Heart right ventricle (tissue), 16 donors: ENCODE data around the gene SESTD1. TPM values are rescaled to one million over a fixed set of nuclear protein-coding genes. Genes with fewer than 3 reads are reported as not detected.

ENCODE experiments used
- ATAC-seq, 8 donors: fragments of 200-7000 bp; cut with Tn5 transposase; one replicate each; pipeline ENCODE4 v1.9.1; 2020; ENCODE audit warnings: mild to moderate bottlenecking in 8 of 8, moderate library complexity in 8 of 8, moderate number of reproducible peaks in 1 of 8
- DNase-seq, 2 donors: peaks; one replicate each; pipeline ENCODE4 v3.0.0-alpha.2; 2020
- H3K27ac ChIP-seq, 10 donors: fragments of 200-600 bp; sonication (generic) in 2 of 10; one replicate each; pipeline versions ENCODE4 v1.5.0 to v1.8.0; 2020 to 2022; ENCODE audit warnings: mild to moderate bottlenecking in 3 of 10
- H3K27me3 ChIP-seq, 7 donors: fragments of 200-600 bp; one replicate each; pipeline ENCODE4 v1.8.0; 2021 to 2022; ENCODE audit warnings: mild to moderate bottlenecking in 2 of 7
- H3K36me3 ChIP-seq, 9 donors: fragments of 200-600 bp; sonication (generic) in 1 of 9; one replicate each; pipeline versions ENCODE4 v1.5.0 to v1.8.0; 2020 to 2022; ENCODE audit warnings: mild to moderate bottlenecking in 2 of 9
- H3K4me1 ChIP-seq, 9 donors: fragments of 200-600 bp; sonication (generic) in 1 of 9; one replicate each; pipeline versions ENCODE4 v1.5.0 to v1.8.0; 2020 to 2022; ENCODE audit warnings: mild to moderate bottlenecking in 4 of 9
- H3K4me3 ChIP-seq, 10 donors: fragments of 200-600 bp; sonication (generic) in 2 of 10; one replicate each; pipeline versions ENCODE4 v1.5.0 to v1.8.0; 2020 to 2022; ENCODE audit warnings: mild to moderate bottlenecking in 7 of 10, moderate library complexity in 2 of 10
- H3K9me3 ChIP-seq, 11 donors: fragments of 200-600 bp in 10 of 11; sonication (generic) in 2 of 11; one replicate each; pipeline versions ENCODE4 v1.5.0 to v1.8.0; 2013 to 2022; ENCODE audit warnings: mild to moderate bottlenecking in 2 of 11, control low read depth in 1 of 11, moderate library complexity in 1 of 11
- WGBS, 2 donors: extraction: QIAGEN DNeasy Blood & Tissue Kit; methylation state at CpG; one replicate each; pipeline ENCODE4 v1.1.7; 2013; ENCODE audit warnings: inconsistent platforms in 1 of 2; 5-methylcytosine and 5-hydroxymethylcytosine counted together
- intact Hi-C, 10 donors: fragments of 100-400 bp; cut with DNase I; formaldehyde crosslinking; loops; one replicate each; pipeline versions ENCODE4 v1.11.1 to v1.14.2; 2022
- polyA plus RNA-seq, 2 donors: library from polyadenylated mRNA; stranded (reverse); fragments of 200-250 nt; gene quantifications; one replicate each; pipeline ENCODE4 v1.2.3, GENCODE V29; 2013
- total RNA-seq, 10 donors: library from RNA; stranded (reverse); fragmentation: NEBNext Ultra II Directional in 3 of 10; extraction: Animal tissue kit (Norgen Biotek cat#: 25700) in 3 of 10; gene quantifications; one replicate each; pipeline versions ENCODE4 v1.2.1 to v1.2.4, GENCODE V29; 2021 to 2023
- TF ChIP-seq, protein P1 (sequence below), 9 donors: fragments of 200-600 bp; sonication (generic) in 2 of 9; IDR thresholded peaks; one replicate each; pipeline versions ENCODE4 v1.5.0 to v1.8.0; 2021 to 2022; ENCODE audit warnings: antibody characterized with exemption in 9 of 9, mild to moderate bottlenecking in 5 of 9, moderate library complexity in 1 of 9
- donor health status: Arrhythmogenic right ventricular cardiomyopathy.
- donor health status: ischemic (EF 13 %, LVEDD 7.1; RV severe dilation, severe dysfunction).
- donor health status: healthy with polysubstance abuse.
- donor health status: DM: no; HTN: yes; CAD: no.
- donor health status: DM: no; HTN: no; CAD: no.
- donor health status: ischemic (EF 25% LVEDD 6.9; RV normal size, moderate dysfunction).
- donor health status: ischemic (EF 25% LVEDD 5.7; RV mildly dilated, moderate dysfunction).
- donor health status: healthy.
- donor health status: DM: yes; HTN: yes; CAD: no.
- donor health status: Ischemic cardiomyopathy.
- donor health status: ischemic (EF 35%, LVEDD 5.7; RV mildly dilated, moderate dysfunction).
- donor health status: nonischemic (EF 11% LVEDD 7.7; RV severe dilation, severe dysfunction).
- donor health status: DM: yes; HTN: yes; CAD: no.
- donor health status: PGD.
- donor health status: ischemic (EF 29% LVEDD 5.4; RV normal size, mild dysfunction).
- donor health status: nonischemic (EF 23%, LVEDD 6.1; RV moderate dilation, normal function).

The SESTD1 gene
- total and polyA plus RNA-seq, 12 donors: 6.0 to 41.7 (median 33.5) TPM

DNA sequence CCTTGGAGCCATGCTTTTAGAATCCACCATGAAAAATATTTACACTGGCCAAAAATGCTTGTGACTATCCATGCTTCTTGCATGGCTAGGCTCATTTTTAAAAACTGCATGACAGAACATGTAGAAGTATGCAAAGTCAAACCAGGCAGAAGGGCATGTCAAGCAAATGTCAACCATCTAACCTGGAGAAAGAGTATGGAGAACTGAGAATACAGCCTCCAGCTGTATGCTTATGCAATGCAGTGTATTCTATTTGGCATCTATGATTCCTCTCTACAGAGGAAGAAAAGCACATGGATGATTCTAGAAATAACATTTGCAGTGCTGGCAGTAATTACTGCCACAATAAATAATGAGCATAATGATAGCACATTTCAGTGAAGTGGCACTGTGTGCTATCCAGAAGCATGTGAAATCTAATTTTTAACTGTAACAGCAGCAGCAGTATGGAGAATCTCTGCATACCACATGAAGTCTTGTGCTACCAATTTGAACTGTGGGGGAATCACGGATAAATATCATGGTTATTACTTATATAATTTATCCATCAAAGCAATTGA is 127.4 kb downstream of the SESTD1 start:
- Histone ChIP-seq H3K4me3 (no peak overlapping the region), H3K4me1 (peaks cover 0 to 6% (median 0%) of the 10 kb centered on the region in 9 donors), H3K27ac (no peak overlapping the region), H3K27me3 (no peaks in the 10 kb centered on the region), H3K9me3 (no peaks in the 10 kb centered on the region), H3K36me3 (peaks cover 0 to 54% (median 10%) of the 10 kb centered on the region in 9 donors)
- peak in 1 of 8 donors; percentile 32 for ATAC-seq
- intact Hi-C loops: no loop called here
- no peak for DNase-seq
- 83 to 95% methylated on average over 1 of the region's 1 CpG for WGBS, 2 donors
- TF ChIP-seq, protein P1, sequence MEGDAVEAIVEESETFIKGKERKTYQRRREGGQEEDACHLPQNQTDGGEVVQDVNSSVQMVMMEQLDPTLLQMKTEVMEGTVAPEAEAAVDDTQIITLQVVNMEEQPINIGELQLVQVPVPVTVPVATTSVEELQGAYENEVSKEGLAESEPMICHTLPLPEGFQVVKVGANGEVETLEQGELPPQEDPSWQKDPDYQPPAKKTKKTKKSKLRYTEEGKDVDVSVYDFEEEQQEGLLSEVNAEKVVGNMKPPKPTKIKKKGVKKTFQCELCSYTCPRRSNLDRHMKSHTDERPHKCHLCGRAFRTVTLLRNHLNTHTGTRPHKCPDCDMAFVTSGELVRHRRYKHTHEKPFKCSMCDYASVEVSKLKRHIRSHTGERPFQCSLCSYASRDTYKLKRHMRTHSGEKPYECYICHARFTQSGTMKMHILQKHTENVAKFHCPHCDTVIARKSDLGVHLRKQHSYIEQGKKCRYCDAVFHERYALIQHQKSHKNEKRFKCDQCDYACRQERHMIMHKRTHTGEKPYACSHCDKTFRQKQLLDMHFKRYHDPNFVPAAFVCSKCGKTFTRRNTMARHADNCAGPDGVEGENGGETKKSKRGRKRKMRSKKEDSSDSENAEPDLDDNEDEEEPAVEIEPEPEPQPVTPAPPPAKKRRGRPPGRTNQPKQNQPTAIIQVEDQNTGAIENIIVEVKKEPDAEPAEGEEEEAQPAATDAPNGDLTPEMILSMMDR (IDR thresholded peaks at IDR 0.05): no peak

DNA sequence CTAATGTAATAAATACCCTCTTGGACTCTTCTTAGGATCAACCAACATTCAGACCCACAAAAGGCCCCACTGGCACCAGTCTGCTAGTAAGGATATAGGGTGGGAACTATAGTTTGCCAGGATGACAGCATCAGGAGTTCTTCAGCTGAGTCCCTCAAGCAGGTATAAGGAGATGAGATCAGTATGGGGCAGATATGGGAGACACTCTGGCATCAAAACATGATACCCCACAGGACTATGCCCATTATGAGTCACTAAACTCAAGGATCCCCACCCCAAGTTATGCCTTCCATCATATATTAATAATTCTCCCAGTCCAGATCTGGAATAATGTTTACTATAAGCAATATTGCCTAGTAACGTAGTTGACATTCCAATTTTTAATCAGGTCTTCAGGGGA is 131.6 kb downstream of the SESTD1 start:
- intact Hi-C loops: no loop called here
- no peaks in the 10 kb centered on the region for H3K9me3 ChIP-seq
- DNase-seq (no peak), ATAC-seq (peak in 1 of 8 donors; percentile 55)
- TF ChIP-seq, protein P1 (IDR thresholded peaks at IDR 0.05): no peak
- H3K4me3 ChIP-seq: no peak overlapping the region
- H3K27me3 ChIP-seq: no peaks in the 10 kb centered on the region
- H3K4me1 ChIP-seq: peaks cover 0 to 6% (median 0%) of the 10 kb centered on the region in 9 donors
- no peak overlapping the region for H3K27ac ChIP-seq
- H3K36me3 ChIP-seq: peaks cover 0 to 38% (median 0%) of the 10 kb centered on the region in 9 donors
- 89 to 97% methylated on average over 1 of the region's 1 CpG for WGBS, 2 donors

DNA sequence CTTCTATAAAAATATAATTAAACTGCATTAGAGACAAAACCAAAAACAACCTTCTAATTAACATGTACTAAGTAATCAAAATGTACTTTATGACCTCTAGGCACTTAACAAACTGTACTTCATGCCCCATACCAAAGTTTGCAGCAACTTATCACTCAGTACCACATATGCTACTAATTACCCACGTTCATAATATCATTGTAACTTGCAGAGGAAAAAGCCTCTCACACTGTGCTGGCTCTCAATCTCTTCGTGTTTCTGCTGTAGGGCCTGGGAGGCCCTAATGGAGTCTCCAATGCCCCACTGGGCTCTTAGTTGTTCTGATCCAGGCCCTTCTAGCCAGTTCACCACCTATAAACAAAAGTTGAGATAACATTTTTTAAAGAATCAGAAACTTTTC is 132.6 kb downstream of the SESTD1 start:
- no peak overlapping the region for H3K4me3 ChIP-seq
- H3K27me3 ChIP-seq: no peaks in the 10 kb centered on the region
- 24 to 44% methylated on average over 2 of the region's 2 CpGs for WGBS, 2 donors
- no peaks in the 10 kb centered on the region for H3K9me3 ChIP-seq
- DNase-seq: no peak
- intact Hi-C loops: no loop called here
- H3K36me3 ChIP-seq: peaks cover 0 to 38% (median 0%) of the 10 kb centered on the region in 9 donors
- H3K4me1 ChIP-seq: peaks cover 0 to 3% (median 0%) of the 10 kb centered on the region in 9 donors
- no peak overlapping the region for H3K27ac ChIP-seq
- TF ChIP-seq, protein P1 (IDR thresholded peaks at IDR 0.05): no peak
- ATAC-seq: peak in 2 of 8 donors; percentile 14 to 18

DNA sequence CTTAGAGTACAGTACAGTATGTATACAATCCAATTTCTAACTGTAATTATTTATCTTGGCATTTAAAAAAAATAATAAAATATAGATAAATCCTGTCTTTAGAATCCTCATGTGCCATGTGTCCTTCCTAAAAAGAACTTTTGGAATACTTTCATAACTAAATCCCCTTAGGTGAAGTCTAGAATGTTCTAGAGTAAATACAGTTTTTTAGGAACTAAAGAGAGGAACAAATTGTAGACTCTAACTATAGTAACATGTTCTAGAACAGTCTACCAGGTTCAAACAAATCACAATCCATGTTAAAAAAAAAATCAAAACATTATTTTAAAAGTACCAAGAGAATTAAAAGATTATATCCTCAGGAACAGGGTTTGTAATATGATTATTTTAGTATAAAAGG is 134.1 kb downstream of the SESTD1 start:
- ATAC-seq (no peak), DNase-seq (no peak)
- Histone ChIP-seq H3K27me3 (no peaks in the 10 kb centered on the region), H3K9me3 (no peaks in the 10 kb centered on the region), H3K4me3 (no peak overlapping the region), H3K36me3 (peaks cover 0 to 33% (median 0%) of the 10 kb centered on the region in 9 donors), H3K4me1 (peaks cover 0 to 5% (median 0%) of the 10 kb centered on the region in 9 donors), H3K27ac (no peak overlapping the region)
- TF ChIP-seq, protein P1 (IDR thresholded peaks at IDR 0.05): no peak
- intact Hi-C loops: no loop called here
